Measurements from ENCODE around the gene CCDC102B. TPM values are rescaled to one million over a fixed set of nuclear protein-coding genes. Genes with fewer than 3 reads are reported as not detected.
A peak's percentile ranks its signal among the peaks of the same experiment; 100 is the strongest.

Gene CCDC102B
- polyA plus RNA-seq, 1 donor from 2014 or later: 8.7 TPM

GRCh38 chr18:68759308-68759707 lies 38.6 kb upstream of the CCDC102B start:
- no peaks in the 10 kb centered on the region for H4K20me1 ChIP-seq (ENCODE audit: insufficient read depth)
- no peak overlapping the region for H2AFZ ChIP-seq (ENCODE audit: low read depth, low read length)
- no peaks in the 10 kb centered on the region for H3F3A ChIP-seq (ENCODE audit: insufficient read depth, low read length, poor library complexity, severe bottlenecking)
- no peaks in the 10 kb centered on the region for H3K79me2 ChIP-seq (replicated peaks; ENCODE audit: insufficient read depth, low read length)
- H3K27ac ChIP-seq (ENCODE audit: low read length): no peak overlapping the region
- TF ChIP-seq SMC3 (conservative IDR thresholded peaks at IDR 0.05; ENCODE audit: poor library complexity): no peak
- no peak for TF ChIP-seq POLR2AphosphoS5 (IDR thresholded peaks at IDR 0.05)
- no peak for TF ChIP-seq TAF1 (IDR thresholded peaks at IDR 0.05; ENCODE audit: low read depth)
- TF ChIP-seq, protein P1, sequence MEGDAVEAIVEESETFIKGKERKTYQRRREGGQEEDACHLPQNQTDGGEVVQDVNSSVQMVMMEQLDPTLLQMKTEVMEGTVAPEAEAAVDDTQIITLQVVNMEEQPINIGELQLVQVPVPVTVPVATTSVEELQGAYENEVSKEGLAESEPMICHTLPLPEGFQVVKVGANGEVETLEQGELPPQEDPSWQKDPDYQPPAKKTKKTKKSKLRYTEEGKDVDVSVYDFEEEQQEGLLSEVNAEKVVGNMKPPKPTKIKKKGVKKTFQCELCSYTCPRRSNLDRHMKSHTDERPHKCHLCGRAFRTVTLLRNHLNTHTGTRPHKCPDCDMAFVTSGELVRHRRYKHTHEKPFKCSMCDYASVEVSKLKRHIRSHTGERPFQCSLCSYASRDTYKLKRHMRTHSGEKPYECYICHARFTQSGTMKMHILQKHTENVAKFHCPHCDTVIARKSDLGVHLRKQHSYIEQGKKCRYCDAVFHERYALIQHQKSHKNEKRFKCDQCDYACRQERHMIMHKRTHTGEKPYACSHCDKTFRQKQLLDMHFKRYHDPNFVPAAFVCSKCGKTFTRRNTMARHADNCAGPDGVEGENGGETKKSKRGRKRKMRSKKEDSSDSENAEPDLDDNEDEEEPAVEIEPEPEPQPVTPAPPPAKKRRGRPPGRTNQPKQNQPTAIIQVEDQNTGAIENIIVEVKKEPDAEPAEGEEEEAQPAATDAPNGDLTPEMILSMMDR (IDR thresholded peaks at IDR 0.05; ENCODE audit: poor library complexity, severe bottlenecking): no peak
- no peak for TF ChIP-seq EP300 (conservative IDR thresholded peaks at IDR 0.05; ENCODE audit: poor library complexity, severe bottlenecking)
- TF ChIP-seq, protein P2, sequence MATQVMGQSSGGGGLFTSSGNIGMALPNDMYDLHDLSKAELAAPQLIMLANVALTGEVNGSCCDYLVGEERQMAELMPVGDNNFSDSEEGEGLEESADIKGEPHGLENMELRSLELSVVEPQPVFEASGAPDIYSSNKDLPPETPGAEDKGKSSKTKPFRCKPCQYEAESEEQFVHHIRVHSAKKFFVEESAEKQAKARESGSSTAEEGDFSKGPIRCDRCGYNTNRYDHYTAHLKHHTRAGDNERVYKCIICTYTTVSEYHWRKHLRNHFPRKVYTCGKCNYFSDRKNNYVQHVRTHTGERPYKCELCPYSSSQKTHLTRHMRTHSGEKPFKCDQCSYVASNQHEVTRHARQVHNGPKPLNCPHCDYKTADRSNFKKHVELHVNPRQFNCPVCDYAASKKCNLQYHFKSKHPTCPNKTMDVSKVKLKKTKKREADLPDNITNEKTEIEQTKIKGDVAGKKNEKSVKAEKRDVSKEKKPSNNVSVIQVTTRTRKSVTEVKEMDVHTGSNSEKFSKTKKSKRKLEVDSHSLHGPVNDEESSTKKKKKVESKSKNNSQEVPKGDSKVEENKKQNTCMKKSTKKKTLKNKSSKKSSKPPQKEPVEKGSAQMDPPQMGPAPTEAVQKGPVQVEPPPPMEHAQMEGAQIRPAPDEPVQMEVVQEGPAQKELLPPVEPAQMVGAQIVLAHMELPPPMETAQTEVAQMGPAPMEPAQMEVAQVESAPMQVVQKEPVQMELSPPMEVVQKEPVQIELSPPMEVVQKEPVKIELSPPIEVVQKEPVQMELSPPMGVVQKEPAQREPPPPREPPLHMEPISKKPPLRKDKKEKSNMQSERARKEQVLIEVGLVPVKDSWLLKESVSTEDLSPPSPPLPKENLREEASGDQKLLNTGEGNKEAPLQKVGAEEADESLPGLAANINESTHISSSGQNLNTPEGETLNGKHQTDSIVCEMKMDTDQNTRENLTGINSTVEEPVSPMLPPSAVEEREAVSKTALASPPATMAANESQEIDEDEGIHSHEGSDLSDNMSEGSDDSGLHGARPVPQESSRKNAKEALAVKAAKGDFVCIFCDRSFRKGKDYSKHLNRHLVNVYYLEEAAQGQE (IDR thresholded peaks at IDR 0.05; ENCODE audit: borderline replicate concordance): no peak
- no peak for TF ChIP-seq EZH2 (IDR thresholded peaks at IDR 0.05; ENCODE audit: borderline replicate concordance, insufficient read depth, low read length, poor library complexity, severe bottlenecking)
- H3K9me3 ChIP-seq (ENCODE audit: low read length): no peaks in the 10 kb centered on the region
- H3K4me2 ChIP-seq (ENCODE audit: low read length): no peak overlapping the region
- no peaks in the 10 kb centered on the region for H3K27me3 ChIP-seq (ENCODE audit: insufficient read depth, low read depth, low read length)
- no peaks in the 10 kb centered on the region for H3K9me2 ChIP-seq (ENCODE audit: insufficient read depth, low read length)
- no peak overlapping the region for H3K9ac ChIP-seq (ENCODE audit: low read length)
- H3K4me3 ChIP-seq (ENCODE audit: low read length): no peak overlapping the region
- H3K36me3 ChIP-seq (ENCODE audit: insufficient read depth, low read length): no peaks in the 10 kb centered on the region

DNA sequence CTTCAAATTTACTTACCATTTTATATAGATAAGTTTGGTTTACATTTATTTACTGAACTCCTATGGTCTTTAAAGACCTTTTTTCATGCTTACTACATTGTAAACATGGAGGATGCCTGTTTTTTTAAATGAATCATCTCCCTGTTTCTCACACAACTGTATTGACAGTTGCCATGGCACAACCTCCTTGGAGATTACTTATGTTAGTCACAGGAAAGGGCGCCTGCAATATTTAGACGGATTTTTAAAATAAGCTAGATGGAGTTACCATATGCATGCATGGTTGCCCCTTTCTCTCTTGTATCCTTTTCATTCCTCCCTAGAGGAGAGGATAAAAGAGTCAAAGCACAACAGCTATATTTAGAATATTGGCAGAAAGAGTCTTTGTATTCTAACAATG lies 34.8 kb upstream of the CCDC102B start:
- no peak overlapping the region for H3K4me2 ChIP-seq (ENCODE audit: low read length)
- no peaks in the 10 kb centered on the region for H3K9me3 ChIP-seq (ENCODE audit: low read length)
- no peaks in the 10 kb centered on the region for H3K9me2 ChIP-seq (ENCODE audit: insufficient read depth, low read length)
- TF ChIP-seq, protein P1 (IDR thresholded peaks at IDR 0.05; ENCODE audit: poor library complexity, severe bottlenecking): no peak
- no peak for TF ChIP-seq TAF1 (IDR thresholded peaks at IDR 0.05; ENCODE audit: low read depth)
- TF ChIP-seq EZH2 (IDR thresholded peaks at IDR 0.05; ENCODE audit: borderline replicate concordance, insufficient read depth, low read length, poor library complexity, severe bottlenecking): no peak
- TF ChIP-seq MXI1 (conservative IDR thresholded peaks at IDR 0.05; ENCODE audit: poor library complexity, severe bottlenecking): no peak
- peak; percentile 75 for TF ChIP-seq POLR2AphosphoS5 (IDR thresholded peaks at IDR 0.05)
- TF ChIP-seq, protein P2 (IDR thresholded peaks at IDR 0.05; ENCODE audit: borderline replicate concordance): peak; percentile 33
- TF ChIP-seq RAD21 (conservative IDR thresholded peaks at IDR 0.05): no peak
- no peak for TF ChIP-seq SMC3 (conservative IDR thresholded peaks at IDR 0.05; ENCODE audit: poor library complexity)
- TF ChIP-seq EP300 (conservative IDR thresholded peaks at IDR 0.05; ENCODE audit: poor library complexity, severe bottlenecking): peak; percentile 76
- no peaks in the 10 kb centered on the region for H3K79me2 ChIP-seq (replicated peaks; ENCODE audit: insufficient read depth, low read length)
- H3K27ac ChIP-seq (ENCODE audit: low read length): peak overlapping the region; percentile 50
- H3K27me3 ChIP-seq (ENCODE audit: insufficient read depth, low read depth, low read length): no peaks in the 10 kb centered on the region
- H2AFZ ChIP-seq (ENCODE audit: low read depth, low read length): no peak overlapping the region
- H3K9ac ChIP-seq (ENCODE audit: low read length): no peak overlapping the region
- H3K36me3 ChIP-seq (ENCODE audit: insufficient read depth, low read length): no peaks in the 10 kb centered on the region
- no peaks in the 10 kb centered on the region for H3F3A ChIP-seq (ENCODE audit: insufficient read depth, low read length, poor library complexity, severe bottlenecking)
- no peaks in the 10 kb centered on the region for H4K20me1 ChIP-seq (ENCODE audit: insufficient read depth)
- no peak overlapping the region for H3K4me3 ChIP-seq (ENCODE audit: low read length)

Data from neural cell (in vitro differentiated cells).